Hepatocyte (in vitro differentiated cells): Measurements from ENCODE around the gene HES4. TPM values are rescaled to one million over a fixed set of nuclear protein-coding genes. Genes with fewer than 3 reads are reported as not detected.

ENCODE experiments used
- DNase-seq: peaks from one replicate; pipeline ENCODE4 v3.0.0-alpha.2; 2016; ENCODE audit warnings: low spot score
- H2AFZ ChIP-seq: fragments of 200-600 bp; sonication (generic); 2 replicates; pipeline ENCODE4 v1.6.0; 2016; ENCODE audit warnings: antibody characterized with exemption, mild to moderate bottlenecking
- H3K27ac ChIP-seq: fragments of 200-600 bp; sonication (generic); 2 replicates; pipeline ENCODE4 v1.5.1; 2016; ENCODE audit warnings: mild to moderate bottlenecking
- H3K27me3 ChIP-seq: fragments of 200-600 bp; sonication (generic); 2 replicates; pipeline ENCODE4 v1.6.1; 2016
- H3K36me3 ChIP-seq: fragments of 200-600 bp; sonication (generic); replicated peaks from 2 replicates; pipeline ENCODE4 v1.5.1; 2016; ENCODE audit warnings: low read depth; ENCODE audit not compliant: insufficient read depth
- H3K4me1 ChIP-seq: fragments of 200-600 bp; sonication (generic); 2 replicates; pipeline ENCODE4 v1.5.1; 2016; ENCODE audit warnings: mild to moderate bottlenecking, moderate library complexity; ENCODE audit not compliant: insufficient read depth
- H3K4me2 ChIP-seq: fragments of 200-600 bp; sonication (generic); 2 replicates; pipeline ENCODE4 v1.6.0; 2016
- H3K4me3 ChIP-seq: fragments of 200-600 bp; sonication (generic); 2 replicates; pipeline ENCODE4 v1.5.1; 2016; ENCODE audit warnings: mild to moderate bottlenecking
- H3K79me2 ChIP-seq: fragments of 200-600 bp; sonication (generic); 2 replicates; pipeline ENCODE4 v1.6.0; 2017; ENCODE audit warnings: mild to moderate bottlenecking
- H3K9me2 ChIP-seq: fragments of 200-600 bp; sonication (generic); replicated peaks from 2 replicates; pipeline ENCODE4 v1.6.0; 2017; ENCODE audit warnings: mild to moderate bottlenecking; ENCODE audit not compliant: insufficient read depth
- H3K9me3 ChIP-seq: fragments of 200-600 bp; sonication (generic); 2 replicates; pipeline ENCODE4 v1.5.1; 2016; ENCODE audit warnings: low read depth, mild to moderate bottlenecking
- H4K20me1 ChIP-seq: fragments of 200-600 bp; sonication (generic); 2 replicates; pipeline ENCODE4 v1.6.0; 2016; ENCODE audit warnings: mild to moderate bottlenecking; ENCODE audit not compliant: insufficient read depth, poor library complexity, severe bottlenecking
- EZH2 ChIP-seq: fragments of 200-600 bp; sonication (generic); IDR thresholded peaks from 2 replicates; pipeline ENCODE4 v1.6.1; 2016; ENCODE audit warnings: antibody characterized with exemption, mild to moderate bottlenecking, borderline replicate concordance
- EZH2phosphoT487 ChIP-seq: fragments of 200-600 bp; sonication (generic); IDR thresholded peaks from one replicate; pipeline ENCODE4 v1.6.1; 2018; ENCODE audit warnings: antibody characterized with exemption, mild to moderate bottlenecking, low read depth, moderate library complexity; ENCODE audit not compliant: unreplicated experiment, severe bottlenecking
- WGBS: methylation state at CpG from one replicate; pipeline ENCODE4 v1.1.6; 2016; ENCODE audit warnings: low lambda C conversion rate; ENCODE audit errors: missing lambda C conversion rate; 5-methylcytosine and 5-hydroxymethylcytosine counted together
- polyA plus RNA-seq: library from polyadenylated mRNA; unstranded; fragments of >200 nt; fragmentation: Nextera tagmentation; extraction: Ambion mirVana; gene quantifications from 2 replicates; pipeline ENCODE4 v1.2.1, GENCODE V29; 2016
- total RNA-seq: library from RNA; depleted of rRNA; stranded (reverse); fragments of >200 nt; gene quantifications from 2 replicates; pipeline ENCODE4 v1.2.3, GENCODE V29; 2014
- TF ChIP-seq, protein P1 (sequence below): fragments of 200-600 bp; sonication (generic); IDR thresholded peaks from 2 replicates; pipeline ENCODE4 v1.5.1; 2016; ENCODE audit warnings: antibody characterized with exemption, mild to moderate bottlenecking; ENCODE audit not compliant: poor library complexity

Gene HES4
- total and polyA plus RNA-seq, 2 experiments from 2014 or later, result 28.7 to 74.5 TPM

DNA sequence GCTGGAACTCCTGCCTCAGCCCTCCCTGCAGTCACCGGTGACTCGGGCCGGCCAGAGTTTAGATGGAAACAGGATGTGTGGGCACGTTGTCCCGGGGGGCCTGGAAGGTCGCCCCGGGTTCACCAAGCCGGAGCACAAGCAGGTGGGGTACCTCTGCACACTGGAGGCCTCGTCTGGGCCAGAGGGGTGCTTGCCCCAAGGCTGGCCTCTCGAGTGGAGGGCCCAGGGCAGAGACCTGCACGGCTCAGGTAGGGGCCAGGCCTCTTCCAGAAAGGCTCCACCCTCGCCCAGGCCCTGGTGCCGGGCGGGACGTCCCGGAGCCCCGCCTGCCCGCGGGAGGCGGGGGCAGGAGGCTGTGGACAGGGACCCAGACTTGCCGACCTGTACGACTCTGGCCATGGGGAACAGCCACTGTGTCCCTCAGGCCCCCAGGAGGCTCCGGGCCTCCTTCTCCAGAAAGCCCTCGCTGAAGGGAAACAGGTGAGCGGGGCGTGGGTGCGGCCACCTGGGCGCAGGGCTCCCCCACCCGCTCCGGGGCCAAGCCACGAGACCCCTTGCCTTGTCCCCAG, 33.7 kb downstream of the HES4 start, which contains the start of gene PLEKHN1:
PLEKHN1 (plus strand) TSS at position 348 of the 569 bp plus-strand sequence; CDS start at position 398, 50 bp downstream.
- no peaks in the 10 kb centered on the region for H3K9me3 ChIP-seq
- no peak for TF ChIP-seq EZH2
- TF ChIP-seq EZH2phosphoT487, result no peak
- TF ChIP-seq, protein P1, sequence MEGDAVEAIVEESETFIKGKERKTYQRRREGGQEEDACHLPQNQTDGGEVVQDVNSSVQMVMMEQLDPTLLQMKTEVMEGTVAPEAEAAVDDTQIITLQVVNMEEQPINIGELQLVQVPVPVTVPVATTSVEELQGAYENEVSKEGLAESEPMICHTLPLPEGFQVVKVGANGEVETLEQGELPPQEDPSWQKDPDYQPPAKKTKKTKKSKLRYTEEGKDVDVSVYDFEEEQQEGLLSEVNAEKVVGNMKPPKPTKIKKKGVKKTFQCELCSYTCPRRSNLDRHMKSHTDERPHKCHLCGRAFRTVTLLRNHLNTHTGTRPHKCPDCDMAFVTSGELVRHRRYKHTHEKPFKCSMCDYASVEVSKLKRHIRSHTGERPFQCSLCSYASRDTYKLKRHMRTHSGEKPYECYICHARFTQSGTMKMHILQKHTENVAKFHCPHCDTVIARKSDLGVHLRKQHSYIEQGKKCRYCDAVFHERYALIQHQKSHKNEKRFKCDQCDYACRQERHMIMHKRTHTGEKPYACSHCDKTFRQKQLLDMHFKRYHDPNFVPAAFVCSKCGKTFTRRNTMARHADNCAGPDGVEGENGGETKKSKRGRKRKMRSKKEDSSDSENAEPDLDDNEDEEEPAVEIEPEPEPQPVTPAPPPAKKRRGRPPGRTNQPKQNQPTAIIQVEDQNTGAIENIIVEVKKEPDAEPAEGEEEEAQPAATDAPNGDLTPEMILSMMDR, result no peak
- H3K36me3 ChIP-seq, result no peaks in the 10 kb centered on the region
- peaks cover 13% of the 10 kb centered on the region for H3K4me1 ChIP-seq
- peak within 1 kb of the TSS; percentile 48 for H3K4me3 ChIP-seq
- peak within 1 kb of the TSS; percentile 77 for H2AFZ ChIP-seq
- no peaks in the 10 kb centered on the region for H4K20me1 ChIP-seq
- WGBS, result 23% methylated on average over 22 of the region's 31 CpGs
- H3K27ac ChIP-seq, result peak within 1 kb of the TSS; percentile 91
- no peaks in the 10 kb centered on the region for H3K9me2 ChIP-seq
- peak; percentile 64 for DNase-seq
- no peaks in the 10 kb centered on the region for H3K79me2 ChIP-seq
- peak within 1 kb of the TSS; percentile 99 for H3K4me2 ChIP-seq
- peaks cover 4% of the 10 kb centered on the region for H3K27me3 ChIP-seq

GRCh38 chr1:965526-966134, 34.3 kb downstream of the HES4 start:
- H3K4me2 ChIP-seq, result peak overlapping the region; percentile 99
- DNase-seq, result no peak
- no peak for TF ChIP-seq EZH2
- TF ChIP-seq EZH2phosphoT487, result no peak
- TF ChIP-seq, protein P1, result no peak

DNA sequence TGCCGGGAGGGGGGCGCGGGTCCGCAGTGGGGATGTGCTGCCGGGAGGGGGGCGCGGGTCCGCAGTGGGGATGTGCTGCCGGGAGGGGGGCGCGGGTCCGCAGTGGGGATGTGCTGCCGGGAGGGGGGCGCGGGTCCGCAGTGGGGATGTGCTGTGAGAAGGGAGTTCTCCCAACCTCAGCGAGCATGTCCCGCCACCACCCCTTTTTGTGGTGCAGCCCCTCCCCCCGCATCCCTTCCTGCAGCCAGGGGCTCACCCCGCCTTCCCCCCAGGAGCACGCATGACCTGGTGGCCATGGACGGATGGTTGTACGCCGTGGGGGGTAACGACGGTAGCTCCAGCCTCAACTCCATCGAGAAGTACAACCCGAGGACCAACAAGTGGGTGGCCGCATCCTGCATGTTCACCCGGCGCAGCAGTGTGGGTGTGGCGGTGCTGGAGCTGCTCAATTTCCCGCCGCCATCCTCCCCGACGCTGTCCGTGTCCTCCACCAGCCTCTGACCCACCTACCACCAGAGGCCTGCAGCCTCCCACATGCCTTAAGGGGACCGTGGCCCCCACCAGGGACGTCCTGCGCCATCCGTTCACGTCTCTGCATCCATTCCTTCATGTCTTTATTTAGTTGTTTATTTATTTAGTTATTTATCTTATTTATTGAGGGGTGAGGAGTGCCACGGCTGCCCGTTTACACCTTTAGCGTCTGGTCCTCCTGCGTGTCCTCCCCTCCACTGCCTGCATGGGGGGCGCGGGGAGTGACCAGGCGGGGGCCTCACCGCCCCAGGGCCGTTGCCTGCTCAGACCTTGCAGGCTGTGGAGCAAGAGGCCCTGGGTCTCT, 35.0 kb downstream of the HES4 start:
- Histone ChIP-seq H3K27ac (no peak overlapping the region), H2AFZ (no peak overlapping the region), H3K4me1 (peaks cover 13% of the 10 kb centered on the region), H3K79me2 (no peaks in the 10 kb centered on the region), H3K9me3 (no peaks in the 10 kb centered on the region), H3K27me3 (no peaks in the 10 kb centered on the region), H3K4me3 (no peak overlapping the region), H4K20me1 (no peaks in the 10 kb centered on the region), H3K36me3 (no peaks in the 10 kb centered on the region), H3K4me2 (no peak overlapping the region), H3K9me2 (no peaks in the 10 kb centered on the region)
- WGBS, result 96% methylated on average over 24 of the region's 51 CpGs
- no peak for DNase-seq
- no peak for TF ChIP-seq EZH2phosphoT487
- TF ChIP-seq, protein P1, result no peak
- no peak for TF ChIP-seq EZH2

More at GRCh38 chr1:965526-966134, 34.3 kb downstream of the HES4 start:
- Histone ChIP-seq H3K9me3 (no peaks in the 10 kb centered on the region), H3K36me3 (no peaks in the 10 kb centered on the region), H3K27me3 (peaks cover 2% of the 10 kb centered on the region), H3K4me3 (no peak overlapping the region), H4K20me1 (no peaks in the 10 kb centered on the region), H3K79me2 (no peaks in the 10 kb centered on the region), H3K9me2 (no peaks in the 10 kb centered on the region), H3K4me1 (peaks cover 13% of the 10 kb centered on the region), H2AFZ (no peak overlapping the region), H3K27ac (peak overlapping the region; percentile 91)
- WGBS, result 88% methylated on average over 23 of the region's 26 CpGs
